Fibroblast of upper back skin (primary cell): ENCODE measurements around the gene SCAF4.
A peak's percentile ranks its signal among the peaks of the same experiment; 100 is the strongest.
"Not testable (repeated sequence)": the region's sequence is repeated elsewhere in the genome, so short reads cannot be mapped to it uniquely, and the experiment has no call there.

Experiments
- DNase-seq: peaks from one replicate; pipeline ENCODE4 v3.0.0-alpha.2; 2013

SCAF4 gene

GRCh38 chr21:31731857-31732596 is at the start of gene SCAF4:
SCAF4 (minus strand) TSS chr21:31732118; CDS start chr21:31731692, 426 bp downstream.
- peak; percentile 90 for DNase-seq

- DNase-seq, result no peak
These were observed 49.0 kb upstream of the SCAF4 start for GRCh38 chr21:31780944-31781343.

- no peak for DNase-seq
These were observed 46.6 kb upstream of the SCAF4 start for GRCh38 chr21:31778546-31778945.

GRCh38 chr21:31777857-31778256 is 45.9 kb upstream of the SCAF4 start:
- DNase-seq, result no peak

- DNase-seq, result no peak
These were observed 42.1 kb upstream of the SCAF4 start for GRCh38 chr21:31774031-31774430.

GRCh38 chr21:31772674-31773555 is 41.0 kb upstream of the SCAF4 start:
- no peak for DNase-seq

GRCh38 chr21:31771685-31772084 is 39.8 kb upstream of the SCAF4 start:
- DNase-seq, result no peak

GRCh38 chr21:31768710-31769109 is 36.8 kb upstream of the SCAF4 start:
- no peak for DNase-seq

GRCh38 chr21:31766899-31767298 is 35.0 kb upstream of the SCAF4 start:
- DNase-seq, result no peak

GRCh38 chr21:31765850-31766249 is 33.9 kb upstream of the SCAF4 start:
- not testable (repeated sequence) for DNase-seq

- no peak for DNase-seq
These were observed 29.0 kb upstream of the SCAF4 start for GRCh38 chr21:31760931-31761330.

GRCh38 chr21:31756787-31757186 is 24.9 kb upstream of the SCAF4 start:
- no peak for DNase-seq

GRCh38 chr21:31755027-31755426 is 23.1 kb upstream of the SCAF4 start:
- no peak for DNase-seq

- no peak for DNase-seq
These were observed 22.7 kb upstream of the SCAF4 start for GRCh38 chr21:31754708-31754960.

- DNase-seq, result no peak
These were observed 22.2 kb upstream of the SCAF4 start for GRCh38 chr21:31753949-31754707.

- peak; percentile 31 for DNase-seq
These were observed 21.0 kb upstream of the SCAF4 start for GRCh38 chr21:31752967-31753366.

GRCh38 chr21:31752352-31752751 is 20.4 kb upstream of the SCAF4 start:
- no peak for DNase-seq

- DNase-seq, result peak; percentile 55
These were observed 18.9 kb upstream of the SCAF4 start for GRCh38 chr21:31750843-31751242.

GRCh38 chr21:31744182-31744800 is 12.4 kb upstream of the SCAF4 start:
- peak; percentile 57 for DNase-seq

GRCh38 chr21:31743712-31744111 is 11.8 kb upstream of the SCAF4 start:
- no peak for DNase-seq

GRCh38 chr21:31741116-31741515 is 9.2 kb upstream of the SCAF4 start:
- no peak for DNase-seq

GRCh38 chr21:31737586-31738397 is 5.9 kb upstream of the SCAF4 start:
- not testable (repeated sequence) for DNase-seq
